Retinal pigment epithelial cell (primary cell): ENCODE data around the gene FCER2.
"Not testable (repeated sequence)": the region's sequence is repeated elsewhere in the genome, so short reads cannot be mapped to it uniquely, and the experiment has no call there.

Source experiments
- DNase-seq: peaks from one replicate; pipeline ENCODE4 v3.0.0-alpha.2; 2010; ENCODE audit warnings: low read depth
- H3K4me3 ChIP-seq: 2 replicates; pipeline ENCODE4 v1.5.1; 2011; ENCODE audit warnings: mild to moderate bottlenecking, low read length, control low read depth, moderate library complexity
- CTCF ChIP-seq: conservative IDR thresholded peaks from 2 replicates; pipeline ENCODE4 v1.5.1; 2011; ENCODE audit warnings: low read depth, low read length, control low read depth, inconsistent platforms

The FCER2 gene

DNA sequence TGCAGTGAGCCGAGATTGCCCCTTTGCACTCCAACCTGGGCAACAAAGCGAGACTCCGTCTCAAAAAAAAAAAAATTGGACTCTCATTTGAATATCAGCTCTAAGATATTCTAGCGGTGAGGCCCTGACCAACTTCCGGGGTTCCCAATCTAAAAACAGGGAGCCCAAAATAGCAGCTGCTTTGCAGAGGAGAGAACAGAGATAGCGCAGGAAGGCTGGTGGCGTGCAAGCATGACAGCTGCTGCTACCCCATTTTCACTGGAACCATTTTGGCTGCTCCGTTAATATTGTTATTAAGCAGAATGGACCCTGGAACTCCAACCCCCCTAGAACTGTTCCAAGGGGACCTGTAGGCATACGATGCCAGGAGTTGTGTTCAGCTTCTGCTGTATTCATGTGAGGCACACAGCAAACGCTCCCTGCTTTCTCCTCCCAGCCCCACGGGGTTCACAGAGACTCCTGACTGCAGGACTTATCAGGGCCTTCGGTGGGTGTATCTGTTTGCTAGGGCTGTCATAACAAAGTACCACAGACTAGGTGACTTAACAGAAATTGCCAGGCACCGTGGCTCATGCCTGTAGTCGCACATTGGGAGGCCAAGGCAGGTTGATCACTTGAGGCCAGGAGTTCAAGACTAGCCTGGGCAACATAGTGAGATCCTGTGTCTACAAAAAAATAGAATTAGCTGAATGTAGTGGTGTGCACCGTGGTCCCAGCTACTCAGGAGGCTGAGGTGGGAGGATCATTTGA lies 53.5 kb downstream of the FCER2 start:
- TF ChIP-seq CTCF: no peak
- no peak overlapping the region for H3K4me3 ChIP-seq
- no peak for DNase-seq

DNA sequence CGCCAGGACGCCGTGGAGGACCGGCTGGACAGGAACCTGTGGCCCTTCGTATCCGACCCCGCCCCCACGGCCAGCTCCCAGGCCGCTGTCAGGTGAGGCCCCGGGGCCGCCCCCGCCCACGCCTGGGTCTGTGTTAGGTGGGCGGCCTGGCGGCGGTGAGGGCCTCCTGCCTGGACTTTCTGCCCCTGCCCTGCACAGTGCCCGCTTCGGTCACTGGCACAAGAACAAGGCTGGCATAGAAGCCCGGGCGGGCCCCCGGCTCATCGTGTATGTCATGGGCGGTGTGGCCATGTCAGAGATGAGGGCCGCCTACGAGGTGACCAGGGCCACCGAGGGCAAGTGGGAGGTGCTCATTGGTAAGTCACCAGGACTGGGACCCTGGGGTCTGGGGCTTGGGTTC lies 54.8 kb downstream of the FCER2 start:
- TF ChIP-seq CTCF: no peak
- no peak overlapping the region for H3K4me3 ChIP-seq
- no peak for DNase-seq

- no peak for DNase-seq
- TF ChIP-seq CTCF: no peak
Measured at GRCh38 chr19:7646426-7646700, 55.6 kb downstream of the FCER2 start.

GRCh38 chr19:7645656-7646425 lies 56.1 kb downstream of the FCER2 start:
- TF ChIP-seq CTCF: no peak
- no peak overlapping the region for H3K4me3 ChIP-seq
- DNase-seq: no peak

More at GRCh38 chr19:7646426-7646700, 55.6 kb downstream of the FCER2 start:
- no peak overlapping the region for H3K4me3 ChIP-seq

- TF ChIP-seq CTCF: no peak
- DNase-seq: no peak
- H3K4me3 ChIP-seq: no peak overlapping the region
Measured at GRCh38 chr19:7645163-7645562, 56.8 kb downstream of the FCER2 start.

- H3K4me3 ChIP-seq: no peak overlapping the region
- no peak for DNase-seq
- TF ChIP-seq CTCF: no peak
Measured at GRCh38 chr19:7644550-7644877, 57.4 kb downstream of the FCER2 start.

GRCh38 chr19:7643629-7644549 lies 58.0 kb downstream of the FCER2 start:
- DNase-seq, H3K4me3 ChIP-seq: not testable (repeated sequence)
